Mesothelial cell of epicardium (in vitro differentiated cells): ENCODE results near the gene KIF4A. TPM values are rescaled to one million over a fixed set of nuclear protein-coding genes. Genes with fewer than 3 reads are reported as not detected.
A peak's percentile ranks its signal among the peaks of the same experiment; 100 is the strongest.

Source experiments
- DNase-seq, 2 experiments: peaks; one replicate each; pipeline ENCODE4 v3.0.0; 2021; ENCODE audit warnings: low spot score in 2 of 2; ENCODE audit not compliant: unreplicated experiment in 2 of 2
- H3K27ac Mint-ChIP-seq: 2 replicates; pipeline ENCODE4 v1.8.0; 2021; ENCODE audit warnings: mixed read lengths
- H3K27me3 Mint-ChIP-seq: 2 replicates; pipeline ENCODE4 v1.8.0; 2021; ENCODE audit warnings: low read depth, mixed read lengths
- H3K36me3 Mint-ChIP-seq: 2 replicates; pipeline ENCODE4 v1.8.0; 2021; ENCODE audit warnings: mixed read lengths
- H3K4me1 Mint-ChIP-seq: 2 replicates; pipeline ENCODE4 v1.8.0; 2021; ENCODE audit warnings: mixed read lengths
- H3K4me3 Mint-ChIP-seq: 2 replicates; pipeline ENCODE4 v1.8.0; 2021; ENCODE audit warnings: mild to moderate bottlenecking, moderate library complexity, mixed read lengths
- H3K9me3 Mint-ChIP-seq: 2 replicates; pipeline ENCODE4 v1.8.0; 2021; ENCODE audit warnings: mixed read lengths
- total RNA-seq: library from RNA; stranded (reverse); gene quantifications from 3 replicates; pipeline ENCODE4 v1.2.1, GENCODE V29; 2021
- TF ChIP-seq, protein P1 (sequence below): fragments of 200-600 bp; sonication (generic); IDR thresholded peaks from one replicate; pipeline ENCODE4 v1.5.0; 2021; ENCODE audit warnings: antibody characterized with exemption; ENCODE audit not compliant: unreplicated experiment

KIF4A gene
- total RNA-seq, 1 donor from 2014 or later: 12.2 TPM

DNA sequence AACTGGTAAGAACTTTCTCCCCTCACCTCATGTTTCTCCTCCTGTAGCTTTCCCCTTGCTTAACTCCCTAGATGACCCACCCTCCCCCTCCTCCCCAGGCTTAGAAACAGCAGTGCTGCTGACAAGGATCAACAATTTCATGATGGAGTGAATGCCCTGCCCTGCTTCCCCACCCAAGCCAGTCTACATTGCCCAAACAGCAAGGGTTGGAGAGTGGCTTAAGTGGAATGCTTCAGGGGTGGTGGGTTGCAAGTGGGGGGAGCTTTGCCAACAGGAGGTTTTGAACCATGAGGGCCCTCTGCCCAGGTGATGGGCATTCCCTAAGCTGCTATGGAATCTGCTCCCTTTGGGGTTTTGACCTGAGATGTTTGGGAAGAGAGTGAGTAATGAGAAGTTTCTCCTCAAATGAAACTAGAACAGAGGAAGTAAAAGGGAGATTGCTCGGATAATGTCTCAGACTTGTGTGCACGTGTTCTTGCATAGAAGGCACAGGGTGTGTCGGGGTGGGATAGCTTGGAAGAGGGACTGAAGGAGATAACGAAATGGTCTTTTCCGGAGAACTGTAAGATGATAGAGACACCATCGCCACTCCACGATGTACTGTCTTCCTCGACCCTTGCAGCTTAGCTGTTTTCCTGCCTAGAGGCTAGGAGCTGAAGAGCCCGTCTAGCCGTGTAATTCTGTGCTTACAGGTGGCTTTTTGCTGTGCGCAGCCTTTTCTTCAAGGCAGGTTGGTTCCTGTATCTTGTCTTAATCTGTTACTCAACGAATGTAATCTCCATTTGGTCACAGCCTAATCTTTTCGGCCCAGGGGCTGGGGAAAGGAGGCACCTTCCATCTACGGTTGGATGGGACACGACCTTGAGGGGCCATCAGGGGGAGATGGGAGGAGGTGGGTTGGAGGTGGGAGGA is 143.3 kb downstream of the KIF4A start:
- peak overlapping the region; percentile 45 for H3K27ac Mint-ChIP-seq
- H3K4me3 Mint-ChIP-seq: peak overlapping the region; percentile 89
- peaks cover 31% of the 10 kb centered on the region for H3K9me3 Mint-ChIP-seq
- DNase-seq: no peak
- H3K36me3 Mint-ChIP-seq: no peaks in the 10 kb centered on the region
- peaks cover 11% of the 10 kb centered on the region for H3K4me1 Mint-ChIP-seq
- H3K27me3 Mint-ChIP-seq: peaks cover 24% of the 10 kb centered on the region
- TF ChIP-seq, protein P1, sequence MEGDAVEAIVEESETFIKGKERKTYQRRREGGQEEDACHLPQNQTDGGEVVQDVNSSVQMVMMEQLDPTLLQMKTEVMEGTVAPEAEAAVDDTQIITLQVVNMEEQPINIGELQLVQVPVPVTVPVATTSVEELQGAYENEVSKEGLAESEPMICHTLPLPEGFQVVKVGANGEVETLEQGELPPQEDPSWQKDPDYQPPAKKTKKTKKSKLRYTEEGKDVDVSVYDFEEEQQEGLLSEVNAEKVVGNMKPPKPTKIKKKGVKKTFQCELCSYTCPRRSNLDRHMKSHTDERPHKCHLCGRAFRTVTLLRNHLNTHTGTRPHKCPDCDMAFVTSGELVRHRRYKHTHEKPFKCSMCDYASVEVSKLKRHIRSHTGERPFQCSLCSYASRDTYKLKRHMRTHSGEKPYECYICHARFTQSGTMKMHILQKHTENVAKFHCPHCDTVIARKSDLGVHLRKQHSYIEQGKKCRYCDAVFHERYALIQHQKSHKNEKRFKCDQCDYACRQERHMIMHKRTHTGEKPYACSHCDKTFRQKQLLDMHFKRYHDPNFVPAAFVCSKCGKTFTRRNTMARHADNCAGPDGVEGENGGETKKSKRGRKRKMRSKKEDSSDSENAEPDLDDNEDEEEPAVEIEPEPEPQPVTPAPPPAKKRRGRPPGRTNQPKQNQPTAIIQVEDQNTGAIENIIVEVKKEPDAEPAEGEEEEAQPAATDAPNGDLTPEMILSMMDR: no peak

DNA sequence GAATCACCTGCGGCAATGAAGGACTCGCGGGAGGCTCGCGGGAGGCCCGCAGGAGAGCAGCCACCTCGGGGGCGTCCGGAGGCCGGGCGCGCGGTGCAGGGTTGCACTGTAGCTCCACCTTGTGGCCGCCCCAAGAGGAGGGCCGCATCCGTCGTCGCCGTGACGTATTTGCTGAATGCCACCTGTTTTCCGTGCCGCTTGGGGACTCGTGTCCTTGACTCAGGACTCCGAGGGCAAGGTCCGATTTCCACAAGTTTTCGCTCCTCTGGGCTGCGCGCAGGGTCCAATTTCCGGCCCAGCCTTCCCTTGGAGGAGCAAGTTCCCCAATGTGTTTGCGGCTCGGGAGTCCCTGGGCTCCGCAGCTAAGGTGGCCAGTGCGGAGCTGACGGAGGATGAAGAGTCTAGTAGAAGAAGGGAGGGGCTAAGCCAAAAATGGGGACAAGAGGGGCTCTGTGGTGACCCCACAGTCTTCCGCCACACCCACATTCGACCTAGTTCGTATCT is 144.0 kb downstream of the KIF4A start:
- peak overlapping the region; percentile 90 for H3K27ac Mint-ChIP-seq
- no peaks in the 10 kb centered on the region for H3K36me3 Mint-ChIP-seq
- DNase-seq: peak; percentile 52 to 76
- H3K27me3 Mint-ChIP-seq: peaks cover 31% of the 10 kb centered on the region
- peak overlapping the region; percentile 89 for H3K4me3 Mint-ChIP-seq
- peaks cover 24% of the 10 kb centered on the region for H3K9me3 Mint-ChIP-seq
- TF ChIP-seq, protein P1: peak; percentile 56
- peaks cover 11% of the 10 kb centered on the region for H3K4me1 Mint-ChIP-seq

DNA sequence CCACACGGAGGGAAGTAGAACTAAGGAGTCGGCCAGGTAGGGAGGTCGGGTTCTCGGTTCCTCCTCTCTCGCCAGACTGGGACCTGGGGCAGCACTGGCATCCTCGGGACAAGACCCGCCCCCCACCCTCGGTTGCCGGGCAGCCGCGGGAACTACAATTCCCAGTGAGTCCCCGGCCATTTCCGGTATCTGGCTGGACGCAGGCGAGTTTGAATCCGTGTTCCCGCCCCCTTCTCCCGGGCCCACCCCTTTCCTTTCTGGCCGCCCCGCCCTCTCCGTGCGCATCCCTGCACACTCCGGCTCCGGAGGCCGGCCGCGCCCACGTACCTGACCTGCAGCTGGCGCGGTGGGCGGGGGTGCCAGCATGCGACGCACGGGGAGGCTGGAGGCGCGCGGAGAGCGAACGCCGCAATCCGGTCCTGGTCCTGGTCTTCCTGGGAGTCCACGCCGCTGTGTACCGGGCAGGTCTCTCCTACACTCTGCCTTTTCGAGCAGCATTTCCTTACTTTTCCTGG is 144.5 kb downstream of the KIF4A start:
- TF ChIP-seq, protein P1: no peak
- Mint-ChIP-seq H3K36me3 (no peaks in the 10 kb centered on the region), H3K27ac (peak overlapping the region; percentile 90), H3K4me3 (peak overlapping the region; percentile 89), H3K27me3 (peaks cover 35% of the 10 kb centered on the region), H3K4me1 (peaks cover 11% of the 10 kb centered on the region), H3K9me3 (peaks cover 21% of the 10 kb centered on the region)
- peak; percentile 53 to 68 for DNase-seq

DNA sequence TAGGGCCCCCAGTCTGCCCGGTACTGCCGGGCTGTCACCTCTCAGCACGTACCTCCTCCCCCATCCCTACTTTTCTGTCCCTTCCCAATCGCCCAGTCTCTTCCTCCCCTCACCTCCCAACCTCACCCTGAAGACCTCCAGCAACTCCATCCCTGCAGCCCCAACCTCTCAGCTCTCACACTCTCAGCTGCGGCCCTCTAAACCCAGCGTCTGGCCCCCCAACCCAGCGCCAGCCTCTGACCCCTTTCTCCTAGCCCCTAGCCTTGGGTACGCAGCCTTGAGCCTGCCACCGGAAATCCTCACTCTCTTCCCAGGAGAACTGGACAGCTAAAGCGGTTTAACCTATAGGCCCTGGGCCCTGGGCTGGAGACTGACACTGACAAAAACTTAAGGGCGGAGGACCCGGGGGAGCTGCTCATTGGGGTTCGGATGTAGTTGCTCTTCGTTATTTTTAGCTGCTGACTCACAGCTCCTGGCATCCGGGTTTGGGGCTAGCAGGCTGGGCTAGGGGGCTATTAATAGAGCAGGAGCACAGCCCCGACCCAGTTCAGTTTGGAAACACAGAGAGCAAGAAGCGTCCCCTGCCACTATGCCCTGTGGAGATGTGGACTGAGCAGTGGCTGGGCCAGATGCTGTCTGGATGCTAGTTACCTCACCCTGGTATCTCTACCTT is 145.1 kb downstream of the KIF4A start:
- H3K4me3 Mint-ChIP-seq: peak overlapping the region; percentile 89
- TF ChIP-seq, protein P1: no peak
- H3K4me1 Mint-ChIP-seq: peaks cover 11% of the 10 kb centered on the region
- peaks cover 17% of the 10 kb centered on the region for H3K9me3 Mint-ChIP-seq
- no peak for DNase-seq
- peaks cover 39% of the 10 kb centered on the region for H3K27me3 Mint-ChIP-seq
- H3K27ac Mint-ChIP-seq: no peak overlapping the region
- no peaks in the 10 kb centered on the region for H3K36me3 Mint-ChIP-seq

DNA sequence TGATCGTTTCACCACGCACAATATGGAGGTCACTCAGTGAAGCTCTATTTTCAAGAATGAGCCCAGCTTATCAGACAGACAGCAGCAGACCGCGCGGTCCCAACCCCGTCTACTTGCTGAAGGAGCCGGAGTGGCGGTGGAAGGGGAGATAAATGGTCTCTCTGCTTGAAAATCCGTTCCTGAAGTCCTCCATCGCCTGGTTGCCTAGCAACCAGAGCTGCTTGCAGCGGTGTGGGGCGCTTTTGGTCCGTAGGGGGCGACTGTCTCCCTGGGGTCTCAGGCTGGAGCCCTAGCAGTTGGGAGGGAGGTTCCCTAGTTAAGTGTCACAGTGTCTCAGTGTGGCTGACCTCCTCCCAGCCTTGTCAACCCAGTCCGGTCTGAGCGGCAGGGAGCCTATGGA is 146.4 kb downstream of the KIF4A start:
- no peak overlapping the region for H3K4me3 Mint-ChIP-seq
- no peak overlapping the region for H3K27ac Mint-ChIP-seq
- TF ChIP-seq, protein P1: no peak
- H3K27me3 Mint-ChIP-seq: peaks cover 50% of the 10 kb centered on the region
- H3K9me3 Mint-ChIP-seq: peaks cover 13% of the 10 kb centered on the region
- H3K4me1 Mint-ChIP-seq: peaks cover 11% of the 10 kb centered on the region
- H3K36me3 Mint-ChIP-seq: no peaks in the 10 kb centered on the region
- DNase-seq: no peak
